GM06990 (cell line): Measurements from ENCODE around the gene ZBTB17.

Experiments
- DNase-seq: peaks from one replicate; pipeline ENCODE4 v3.0.0-alpha.2; 2011; ENCODE audit not compliant: insufficient read length; ENCODE audit errors: extremely low read depth
- H3K27me3 ChIP-seq: replicated peaks from 2 replicates; pipeline ENCODE4 v1.6.0; 2011; ENCODE audit warnings: low read length; ENCODE audit not compliant: control insufficient read depth, insufficient read depth
- H3K36me3 ChIP-seq: 2 replicates; pipeline ENCODE4 v1.5.1; 2011; ENCODE audit warnings: low read length; ENCODE audit not compliant: control insufficient read depth, insufficient read depth
- H3K4me3 ChIP-seq: replicated peaks from 2 replicates; pipeline ENCODE4 v1.5.1; 2011; ENCODE audit warnings: low read depth, mild to moderate bottlenecking, control low read depth, low read length
- CTCF ChIP-seq: IDR thresholded peaks from 2 replicates; pipeline ENCODE4 v1.5.1; 2011; ENCODE audit warnings: low read length, control low read depth, mild to moderate bottlenecking, inconsistent platforms; ENCODE audit not compliant: insufficient read depth, poor library complexity, severe bottlenecking

Gene ZBTB17

GRCh38 chr1:15997637-15998280 is 21.9 kb upstream of the ZBTB17 start:
- TF ChIP-seq CTCF: no peak
- Histone ChIP-seq H3K27me3 (peaks cover 3% of the 10 kb centered on the region), H3K4me3 (no peak overlapping the region), H3K36me3 (no peaks in the 10 kb centered on the region)
- no peak for DNase-seq

- H3K4me3 ChIP-seq: no peak overlapping the region
- DNase-seq: no peak
- no peaks in the 10 kb centered on the region for H3K36me3 ChIP-seq
- no peak for TF ChIP-seq CTCF
- H3K27me3 ChIP-seq: peaks cover 3% of the 10 kb centered on the region
Measured at GRCh38 chr1:15997076-15997585, 21.2 kb upstream of the ZBTB17 start.

GRCh38 chr1:15994590-15995351 is 18.9 kb upstream of the ZBTB17 start:
- Histone ChIP-seq H3K36me3 (no peaks in the 10 kb centered on the region), H3K4me3 (no peak overlapping the region)
- DNase-seq: no peak

GRCh38 chr1:15994081-15994480 is 18.2 kb upstream of the ZBTB17 start:
- TF ChIP-seq CTCF: no peak
- Histone ChIP-seq H3K27me3 (peaks cover 3% of the 10 kb centered on the region), H3K36me3 (no peaks in the 10 kb centered on the region), H3K4me3 (no peak overlapping the region)
- no peak for DNase-seq

More at GRCh38 chr1:15994590-15995351, 18.9 kb upstream of the ZBTB17 start:
- H3K27me3 ChIP-seq: peaks cover 3% of the 10 kb centered on the region
- TF ChIP-seq CTCF: peak; percentile 66

- no peak overlapping the region for H3K4me3 ChIP-seq
- TF ChIP-seq CTCF: no peak
- DNase-seq: no peak
- H3K36me3 ChIP-seq: no peaks in the 10 kb centered on the region
- H3K27me3 ChIP-seq: peaks cover 3% of the 10 kb centered on the region
Measured at GRCh38 chr1:15993666-15994065, 17.8 kb upstream of the ZBTB17 start.
